SK-N-SH treated with all-trans-retinoic acid at 6 μM for 48 hours (cell line): Measurements from ENCODE around the gene GP1BB.

ENCODE experiments used
- ATAC-seq: fragments of 200-7000 bp; cut with Tn5 transposase; 3 replicates; pipeline ENCODE4 v1.9.1; 2020; ENCODE audit warnings: mild to moderate bottlenecking, moderate library complexity
- ARNTL ChIP-seq: fragments of 450-650 bp; formaldehyde crosslinking; IDR thresholded peaks from 2 replicates; pipeline ENCODE4 v1.5.0; 2020; ENCODE audit warnings: low read depth, mild to moderate bottlenecking, moderate library complexity, borderline replicate concordance
- BACH2 ChIP-seq: fragments of 250-450 bp; sonication (Bioruptor Pico); IDR thresholded peaks from 2 replicates; pipeline ENCODE4 v1.9.0; 2021; ENCODE audit warnings: mild to moderate bottlenecking, borderline replicate concordance
- CSRNP3 ChIP-seq: fragments of 250-450 bp; sonication (Bioruptor Pico); IDR thresholded peaks from 2 replicates; pipeline ENCODE4 v1.5.1; 2021; ENCODE audit warnings: mild to moderate bottlenecking, moderate library complexity
- ESRRG ChIP-seq: fragments of 250-450 bp; sonication (Bioruptor Pico); IDR thresholded peaks from 2 replicates; pipeline ENCODE4 v1.6.1; 2021; ENCODE audit warnings: mild to moderate bottlenecking
- ISL1 ChIP-seq: fragments of 250-450 bp; sonication (Bioruptor Pico); IDR thresholded peaks from 2 replicates; pipeline ENCODE4 v2.1.2; 2022; ENCODE audit warnings: mild to moderate bottlenecking, moderate library complexity
- OSR1 ChIP-seq: fragments of 250-450 bp; sonication (Bioruptor Pico); IDR thresholded peaks from 2 replicates; pipeline ENCODE4 v1.8.0; 2022; ENCODE audit warnings: moderate library complexity, mild to moderate bottlenecking, inconsistent platforms
- PPARA ChIP-seq: fragments of 250-450 bp; sonication (Bioruptor Pico); IDR thresholded peaks from 2 replicates; pipeline ENCODE4 v1.5.0; 2020; ENCODE audit warnings: mild to moderate bottlenecking, borderline replicate concordance
- RARB ChIP-seq: fragments of 250-450 bp; sonication (Bioruptor Pico); IDR thresholded peaks from 2 replicates; pipeline ENCODE4 v1.8.0; 2021; ENCODE audit warnings: mild to moderate bottlenecking, moderate library complexity
- TCF4 ChIP-seq: fragments of 250-450 bp; sonication (Bioruptor Pico); IDR thresholded peaks from 2 replicates; pipeline ENCODE4 v1.8.0; 2021; ENCODE audit warnings: mild to moderate bottlenecking, moderate library complexity, borderline replicate concordance
- TOX ChIP-seq: fragments of 250-450 bp; sonication (Bioruptor Pico); IDR thresholded peaks from 2 replicates; pipeline ENCODE4 v1.8.0; 2021; ENCODE audit warnings: mild to moderate bottlenecking, moderate library complexity, borderline replicate concordance
- ZC3H10 ChIP-seq: fragments of 250-450 bp; sonication (Bioruptor Pico); IDR thresholded peaks from 2 replicates; pipeline ENCODE4 v1.5.1; 2021; ENCODE audit warnings: mild to moderate bottlenecking, moderate library complexity
- ZFP3 ChIP-seq: fragments of 250-450 bp; sonication (Bioruptor Pico); IDR thresholded peaks from 2 replicates; pipeline ENCODE4 v1.5.0; 2020; ENCODE audit warnings: mild to moderate bottlenecking, moderate library complexity
- ZFP30 ChIP-seq: fragments of 450-650 bp; formaldehyde crosslinking; IDR thresholded peaks from 2 replicates; pipeline ENCODE4 v1.5.0; 2022; ENCODE audit warnings: mild to moderate bottlenecking, moderate library complexity
- ZNF565 ChIP-seq: fragments of 450-650 bp; formaldehyde crosslinking; conservative IDR thresholded peaks from 2 replicates; pipeline ENCODE4 v1.5.0; 2020; ENCODE audit warnings: low read depth, mild to moderate bottlenecking, moderate library complexity
- ZNF70 ChIP-seq: fragments of 450-650 bp; formaldehyde crosslinking; IDR thresholded peaks from 2 replicates; pipeline ENCODE4 v1.5.0; 2020; ENCODE audit warnings: mild to moderate bottlenecking, moderate library complexity
- ZNF8 ChIP-seq: fragments of 450-650 bp; formaldehyde crosslinking; IDR thresholded peaks from 2 replicates; pipeline ENCODE4 v1.5.0; 2020; ENCODE audit warnings: mild to moderate bottlenecking, moderate library complexity
- TF ChIP-seq, protein P1 (sequence below): fragments of 250-450 bp; sonication (Bioruptor Pico); IDR thresholded peaks from 2 replicates; pipeline ENCODE4 v1.8.0; 2020; ENCODE audit warnings: mild to moderate bottlenecking, moderate library complexity, borderline replicate concordance
- TF ChIP-seq, protein P2 (sequence below): fragments of 250-450 bp; sonication (Bioruptor Pico); IDR thresholded peaks from 2 replicates; pipeline ENCODE4 v1.5.1; 2020; ENCODE audit warnings: low read depth, mild to moderate bottlenecking, moderate library complexity
- TF ChIP-seq, protein P3 (sequence below): fragments of 250-450 bp; sonication (Bioruptor Pico); IDR thresholded peaks from 2 replicates; pipeline ENCODE4 v1.8.0; 2021; ENCODE audit warnings: low read depth, mild to moderate bottlenecking, moderate library complexity, borderline replicate concordance

The GP1BB gene

DNA sequence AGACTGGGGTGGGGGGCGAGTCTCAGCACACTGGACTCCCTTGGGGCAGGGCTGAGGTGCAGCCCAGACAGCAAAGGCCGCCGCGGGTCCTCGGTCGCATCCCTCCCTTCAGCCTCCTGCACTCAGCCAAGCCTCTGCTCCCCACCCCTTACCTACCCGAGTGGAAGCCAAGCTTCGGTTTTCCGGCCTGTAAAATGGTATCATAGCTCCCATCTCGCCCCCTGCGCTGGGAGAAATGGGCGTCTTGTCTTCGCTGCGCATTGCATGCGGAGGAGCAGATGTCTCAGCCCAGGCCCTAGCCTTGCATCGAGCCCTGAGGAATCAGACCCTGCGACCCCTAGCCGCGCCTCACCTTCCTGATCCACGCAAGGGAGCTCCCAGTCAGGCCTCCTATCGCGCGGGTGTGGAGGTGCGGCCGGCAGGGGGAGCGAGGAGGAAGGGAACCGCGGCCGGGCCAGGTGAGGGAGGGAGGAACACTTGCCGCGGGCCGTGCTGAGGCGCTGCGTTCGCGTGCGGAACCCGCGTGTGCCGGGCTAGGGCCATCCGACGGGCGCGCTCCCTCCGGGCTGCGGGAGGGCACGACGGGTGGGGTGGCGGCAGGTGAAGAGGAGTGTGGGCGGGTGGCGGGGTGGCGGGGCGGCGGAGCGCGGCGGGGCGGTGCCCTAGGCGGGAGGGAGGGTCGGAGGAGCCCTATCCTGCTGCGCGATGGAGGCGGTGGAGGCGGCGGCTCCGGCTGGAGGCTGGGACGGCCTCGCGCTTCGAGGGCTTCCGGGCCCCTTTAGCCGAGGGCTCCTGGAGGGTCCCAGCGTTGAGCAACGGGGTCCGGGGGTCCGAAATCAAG lies 33.2 kb downstream of the GP1BB start:
- TF ChIP-seq TCF4 (CRISPR knock-in tag) (no peak), ZFP3 (peak; percentile 90)
- TF ChIP-seq, all 23 proteins: peak for 1
- peak; percentile 48 for ATAC-seq

DNA sequence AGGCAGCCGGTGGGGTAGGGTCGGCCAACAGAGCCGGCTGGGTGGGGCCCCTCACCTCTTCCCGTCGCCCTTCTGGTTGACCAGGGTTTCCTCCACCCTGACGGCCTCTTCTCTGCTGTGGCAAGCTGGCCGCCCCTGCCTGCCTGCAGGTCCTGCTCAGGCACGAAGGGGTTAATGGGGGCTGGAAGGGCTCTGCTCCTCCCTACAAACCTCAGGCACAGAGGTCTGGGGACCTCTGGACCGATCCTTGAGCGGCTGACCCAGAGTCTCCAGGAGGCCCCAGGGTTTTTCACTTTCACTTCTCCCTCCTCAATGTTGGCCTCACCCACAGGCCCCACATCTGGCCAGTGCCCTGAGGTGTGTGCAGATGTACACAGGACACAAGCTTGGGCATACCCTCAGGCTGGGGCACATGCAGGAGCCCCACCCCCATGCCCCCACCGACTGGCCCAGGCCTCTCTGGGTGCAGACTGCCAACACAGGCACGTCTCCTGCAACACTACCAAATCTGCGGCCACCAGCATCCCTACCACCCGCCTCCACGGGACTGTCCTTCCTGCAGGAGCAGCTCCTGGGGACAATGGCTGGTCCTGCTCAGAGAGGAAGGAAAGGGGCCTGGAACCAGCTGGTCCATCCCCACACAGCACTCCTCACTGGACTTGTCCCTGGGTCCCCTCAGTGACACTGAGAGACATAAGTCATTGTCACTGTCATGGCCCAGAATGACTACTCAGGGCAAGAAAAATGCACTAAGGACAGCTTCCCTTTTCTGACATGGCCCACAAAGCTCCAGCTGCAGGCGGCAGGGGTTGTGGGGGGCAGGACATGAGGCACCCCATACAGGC lies 34.0 kb downstream of the GP1BB start:
- no peak for TF ChIP-seq BACH2
- TF ChIP-seq ZFP30 (CRISPR knock-in tag), result no peak
- TF ChIP-seq ZNF8 (CRISPR knock-in tag), result no peak
- no peak for TF ChIP-seq ISL1 (CRISPR knock-in tag)
- TF ChIP-seq PPARA (CRISPR knock-in tag), result no peak
- ATAC-seq, result peak; percentile 10; the same call in 1 of the 3 replicates

- no peak for TF ChIP-seq PPARA (CRISPR knock-in tag)
- no peak for TF ChIP-seq ZNF8 (CRISPR knock-in tag)
- TF ChIP-seq OSR1 (CRISPR knock-in tag), result no peak
- TF ChIP-seq, protein P1, sequence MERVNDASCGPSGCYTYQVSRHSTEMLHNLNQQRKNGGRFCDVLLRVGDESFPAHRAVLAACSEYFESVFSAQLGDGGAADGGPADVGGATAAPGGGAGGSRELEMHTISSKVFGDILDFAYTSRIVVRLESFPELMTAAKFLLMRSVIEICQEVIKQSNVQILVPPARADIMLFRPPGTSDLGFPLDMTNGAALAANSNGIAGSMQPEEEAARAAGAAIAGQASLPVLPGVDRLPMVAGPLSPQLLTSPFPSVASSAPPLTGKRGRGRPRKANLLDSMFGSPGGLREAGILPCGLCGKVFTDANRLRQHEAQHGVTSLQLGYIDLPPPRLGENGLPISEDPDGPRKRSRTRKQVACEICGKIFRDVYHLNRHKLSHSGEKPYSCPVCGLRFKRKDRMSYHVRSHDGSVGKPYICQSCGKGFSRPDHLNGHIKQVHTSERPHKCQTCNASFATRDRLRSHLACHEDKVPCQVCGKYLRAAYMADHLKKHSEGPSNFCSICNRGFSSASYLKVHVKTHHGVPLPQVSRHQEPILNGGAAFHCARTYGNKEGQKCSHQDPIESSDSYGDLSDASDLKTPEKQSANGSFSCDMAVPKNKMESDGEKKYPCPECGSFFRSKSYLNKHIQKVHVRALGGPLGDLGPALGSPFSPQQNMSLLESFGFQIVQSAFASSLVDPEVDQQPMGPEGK (CRISPR knock-in tag), result no peak
- TF ChIP-seq ZC3H10 (CRISPR knock-in tag), result no peak
- TF ChIP-seq, all 23 proteins: peak for 0
- ATAC-seq, result no peak
Observed at GRCh38 chr22:19757985-19758895, 34.9 kb downstream of the GP1BB start.

DNA sequence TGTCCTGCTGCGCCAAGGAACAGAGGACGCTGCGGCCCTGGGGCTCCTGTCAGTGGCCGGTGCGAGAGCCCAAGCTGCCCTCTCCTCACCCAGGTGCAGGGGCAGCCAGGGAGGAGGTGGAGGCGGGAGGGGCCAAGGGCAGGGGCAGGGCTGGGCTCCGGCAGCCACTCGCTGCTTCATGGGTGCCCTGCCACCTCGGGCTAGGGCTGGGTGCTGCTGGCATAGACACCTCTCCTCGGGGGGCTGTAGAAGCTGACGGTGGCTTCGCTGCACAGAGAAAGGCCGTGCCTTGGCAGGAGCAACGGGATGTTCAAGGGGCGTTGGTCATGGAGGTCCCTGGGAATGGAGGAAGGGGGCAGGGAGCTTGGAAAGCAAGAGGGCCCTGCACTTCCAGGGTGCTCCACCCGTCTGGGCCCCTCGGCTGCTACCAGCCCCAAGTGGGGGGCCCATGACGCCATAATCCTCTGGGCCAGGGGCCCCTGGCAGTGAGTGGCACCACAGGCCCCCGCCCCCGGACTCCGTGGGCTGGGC lies 35.6 kb downstream of the GP1BB start:
- TF ChIP-seq ESRRG (CRISPR knock-in tag), result no peak
- no peak for TF ChIP-seq ZFP30 (CRISPR knock-in tag)
- no peak for TF ChIP-seq ZFP3
- TF ChIP-seq TOX (CRISPR knock-in tag), result no peak
- TF ChIP-seq ZNF565 (CRISPR knock-in tag), result no peak
- TF ChIP-seq ISL1 (CRISPR knock-in tag), result no peak
- TF ChIP-seq ZNF8 (CRISPR knock-in tag), result no peak
- TF ChIP-seq CSRNP3 (CRISPR knock-in tag), result no peak
- TF ChIP-seq PPARA (CRISPR knock-in tag), result no peak
- TF ChIP-seq, protein P2, sequence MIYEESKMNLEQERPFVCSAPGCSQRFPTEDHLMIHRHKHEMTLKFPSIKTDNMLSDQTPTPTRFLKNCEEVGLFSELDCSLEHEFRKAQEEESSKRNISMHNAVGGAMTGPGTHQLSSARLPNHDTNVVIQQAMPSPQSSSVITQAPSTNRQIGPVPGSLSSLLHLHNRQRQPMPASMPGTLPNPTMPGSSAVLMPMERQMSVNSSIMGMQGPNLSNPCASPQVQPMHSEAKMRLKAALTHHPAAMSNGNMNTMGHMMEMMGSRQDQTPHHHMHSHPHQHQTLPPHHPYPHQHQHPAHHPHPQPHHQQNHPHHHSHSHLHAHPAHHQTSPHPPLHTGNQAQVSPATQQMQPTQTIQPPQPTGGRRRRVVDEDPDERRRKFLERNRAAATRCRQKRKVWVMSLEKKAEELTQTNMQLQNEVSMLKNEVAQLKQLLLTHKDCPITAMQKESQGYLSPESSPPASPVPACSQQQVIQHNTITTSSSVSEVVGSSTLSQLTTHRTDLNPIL (CRISPR knock-in tag), result no peak
- ATAC-seq, result no peak

- ATAC-seq, result no peak
- TF ChIP-seq TOX (CRISPR knock-in tag) (no peak), RARB (CRISPR knock-in tag) (no peak), ZNF8 (CRISPR knock-in tag) (no peak), ZNF565 (CRISPR knock-in tag) (no peak), ZC3H10 (CRISPR knock-in tag) (no peak), ARNTL (no peak), ISL1 (CRISPR knock-in tag) (no peak), ZFP30 (CRISPR knock-in tag) (no peak), ESRRG (CRISPR knock-in tag) (no peak), TCF4 (CRISPR knock-in tag) (no peak), BACH2 (no peak), PPARA (CRISPR knock-in tag) (no peak), ZNF70 (CRISPR knock-in tag) (no peak)
- TF ChIP-seq, protein P3, sequence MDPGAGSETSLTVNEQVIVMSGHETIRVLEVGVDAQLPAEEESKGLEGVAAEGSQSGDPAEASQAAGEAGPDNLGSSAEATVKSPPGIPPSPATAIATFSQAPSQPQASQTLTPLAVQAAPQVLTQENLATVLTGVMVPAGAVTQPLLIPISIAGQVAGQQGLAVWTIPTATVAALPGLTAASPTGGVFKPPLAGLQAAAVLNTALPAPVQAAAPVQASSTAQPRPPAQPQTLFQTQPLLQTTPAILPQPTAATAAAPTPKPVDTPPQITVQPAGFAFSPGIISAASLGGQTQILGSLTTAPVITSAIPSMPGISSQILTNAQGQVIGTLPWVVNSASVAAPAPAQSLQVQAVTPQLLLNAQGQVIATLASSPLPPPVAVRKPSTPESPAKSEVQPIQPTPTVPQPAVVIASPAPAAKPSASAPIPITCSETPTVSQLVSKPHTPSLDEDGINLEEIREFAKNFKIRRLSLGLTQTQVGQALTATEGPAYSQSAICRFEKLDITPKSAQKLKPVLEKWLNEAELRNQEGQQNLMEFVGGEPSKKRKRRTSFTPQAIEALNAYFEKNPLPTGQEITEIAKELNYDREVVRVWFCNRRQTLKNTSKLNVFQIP (CRISPR knock-in tag), result no peak
- TF ChIP-seq, protein P1 (CRISPR knock-in tag), result no peak
Observed at GRCh38 chr22:19759427-19760057, 36.2 kb downstream of the GP1BB start.
